GDM1 (cell line): ENCODE results near the gene RAPGEF3.
A peak's percentile ranks its signal among the peaks of the same experiment; 100 is the strongest.

Source experiments
- DNase-seq: peaks from one replicate; lab custom pipeline; 2025; lab: John Stamatoyannopoulos, UW

The RAPGEF3 gene

DNA sequence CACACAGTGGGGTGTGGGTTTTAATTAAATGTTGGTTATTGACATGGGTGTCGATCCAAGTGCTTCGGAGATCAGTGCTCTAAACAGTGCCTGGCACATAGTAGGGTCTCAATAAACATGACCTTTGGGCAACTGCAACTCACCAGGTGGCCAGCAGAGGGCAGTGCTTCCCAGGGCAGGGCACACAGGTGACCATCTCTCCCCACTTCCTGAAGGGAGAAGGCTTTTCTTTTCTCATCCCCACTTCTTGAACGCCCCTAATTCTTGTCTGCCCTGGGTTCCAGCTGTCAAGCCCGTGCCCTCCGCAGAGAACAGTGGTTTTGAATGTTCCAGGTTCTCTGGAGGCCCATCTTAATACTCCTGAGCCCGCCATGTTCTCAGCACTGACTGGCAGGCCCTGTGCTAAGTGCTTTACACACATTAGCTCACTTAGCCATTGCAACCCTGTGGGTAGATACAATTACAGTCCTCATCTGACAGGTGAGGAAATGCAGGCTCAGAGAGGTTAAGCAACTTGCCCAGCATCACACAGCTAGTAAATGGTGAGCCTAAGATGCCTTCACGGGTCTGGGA lies 16.3 kb downstream of the RAPGEF3 start:
- DNase-seq = peak; percentile 13

DNA sequence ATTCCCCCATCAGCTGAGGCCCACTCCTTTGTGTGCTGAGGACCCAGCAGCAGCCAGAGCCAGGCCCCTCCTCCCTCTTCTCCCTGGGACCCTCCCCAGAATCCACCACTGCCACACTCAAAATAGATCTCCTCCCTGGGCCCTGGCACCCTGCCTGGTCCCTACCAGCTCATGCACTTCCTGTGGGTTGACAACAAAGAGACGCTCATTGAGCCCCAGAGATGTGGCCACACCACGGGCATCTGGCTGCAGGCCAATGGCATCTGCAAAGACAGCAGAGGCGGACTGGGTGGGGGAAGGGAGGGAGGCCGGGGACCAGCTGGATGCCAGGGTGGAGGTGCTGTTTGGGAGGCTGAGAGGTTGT lies 17.4 kb downstream of the RAPGEF3 start:
- peak; percentile 82 for DNase-seq

DNA sequence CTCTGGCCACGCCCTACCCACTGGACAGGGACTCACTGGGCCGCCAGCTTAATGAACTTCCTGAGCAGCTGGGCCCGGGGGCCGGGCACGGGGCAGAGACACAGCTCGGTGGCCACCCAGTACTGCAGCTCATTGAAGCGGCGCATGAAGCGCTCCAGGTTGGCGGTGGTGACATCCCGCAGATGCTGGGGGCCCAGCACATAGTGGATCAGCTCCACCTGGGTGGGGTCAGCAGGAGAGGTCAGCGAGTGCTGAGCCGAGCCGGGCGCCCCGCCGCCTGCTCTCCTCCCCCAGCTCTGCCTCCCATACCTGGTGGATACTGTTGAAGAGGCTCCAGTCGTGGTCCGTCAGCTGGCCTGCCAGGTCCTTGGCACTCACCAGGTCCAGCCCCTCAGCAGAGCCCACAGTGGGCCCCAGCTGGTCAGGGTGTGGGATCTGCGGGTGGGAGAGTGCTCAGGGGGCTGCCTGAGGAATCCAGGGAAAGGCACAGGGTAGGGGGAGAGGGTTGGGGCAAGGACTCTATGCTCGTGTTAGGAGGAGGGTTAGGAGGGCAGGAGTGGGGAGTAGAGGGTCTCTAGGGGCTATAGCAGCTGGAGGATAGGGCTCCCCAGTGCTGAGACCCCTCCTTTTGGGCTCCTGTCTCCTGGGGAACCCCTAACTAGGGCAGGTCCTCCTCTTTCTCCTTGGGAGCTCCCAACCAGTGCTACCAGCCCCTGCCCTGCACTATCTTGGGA lies 17.9 kb downstream of the RAPGEF3 start:
- DNase-seq = no peak

DNA sequence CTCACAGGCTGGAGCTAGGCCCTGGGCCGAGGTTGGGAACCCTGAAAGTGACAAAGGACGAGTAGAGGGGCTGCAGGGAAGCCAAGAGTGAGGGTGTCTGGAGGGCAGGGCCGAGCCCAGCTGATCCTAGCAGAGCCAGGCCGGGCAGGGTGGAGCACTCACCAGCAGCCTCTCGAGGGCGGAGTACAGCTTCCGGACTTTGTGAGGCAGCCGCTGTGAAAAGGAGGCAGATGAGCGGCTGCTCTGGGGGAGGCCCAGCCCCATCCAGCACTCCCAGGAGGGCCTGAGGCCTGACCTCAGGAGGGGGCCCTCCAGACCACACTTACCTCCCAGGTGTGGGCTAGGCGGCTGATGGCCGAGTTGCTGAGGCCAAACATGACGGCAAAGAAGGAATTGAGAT lies 18.7 kb downstream of the RAPGEF3 start:
- no peak for DNase-seq

- DNase-seq = no peak
Observed at GRCh38 chr12:47739297-47739696, 19.4 kb downstream of the RAPGEF3 start.

- DNase-seq = no peak
Observed at GRCh38 chr12:47737936-47738594, 20.6 kb downstream of the RAPGEF3 start.

- no peak for DNase-seq
Observed at GRCh38 chr12:47736877-47737676, 21.6 kb downstream of the RAPGEF3 start.

- DNase-seq = no peak
Observed at GRCh38 chr12:47736216-47736615, 22.5 kb downstream of the RAPGEF3 start.

DNA sequence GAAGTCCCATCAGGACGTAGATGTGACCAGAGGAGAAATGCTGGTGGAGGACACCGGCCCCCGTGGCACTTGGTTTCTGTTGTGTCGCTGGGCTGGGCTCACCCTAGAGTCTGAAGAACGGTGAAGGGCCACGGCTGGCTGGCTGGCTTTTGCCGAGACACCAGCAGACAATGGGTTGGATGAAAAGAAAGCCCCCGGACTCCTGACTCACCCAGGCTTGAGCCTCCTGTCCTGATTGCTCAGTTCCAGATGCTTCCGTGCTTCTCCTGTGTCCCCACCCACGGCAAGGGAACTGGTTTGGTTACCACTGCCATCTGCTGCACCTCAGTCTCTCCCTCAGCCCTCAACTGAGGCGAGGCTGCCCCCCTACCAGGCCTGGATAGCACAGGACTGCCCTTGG lies 23.0 kb downstream of the RAPGEF3 start:
- no peak for DNase-seq

GRCh38 chr12:47734725-47735480 lies 23.8 kb downstream of the RAPGEF3 start:
- no peak for DNase-seq

- DNase-seq = no peak
Observed at GRCh38 chr12:47733142-47733541, 25.5 kb downstream of the RAPGEF3 start.

- DNase-seq = no peak
Observed at GRCh38 chr12:47732504-47732903, 26.2 kb downstream of the RAPGEF3 start.

GRCh38 chr12:47731723-47732122 lies 27.0 kb downstream of the RAPGEF3 start:
- no peak for DNase-seq

DNA sequence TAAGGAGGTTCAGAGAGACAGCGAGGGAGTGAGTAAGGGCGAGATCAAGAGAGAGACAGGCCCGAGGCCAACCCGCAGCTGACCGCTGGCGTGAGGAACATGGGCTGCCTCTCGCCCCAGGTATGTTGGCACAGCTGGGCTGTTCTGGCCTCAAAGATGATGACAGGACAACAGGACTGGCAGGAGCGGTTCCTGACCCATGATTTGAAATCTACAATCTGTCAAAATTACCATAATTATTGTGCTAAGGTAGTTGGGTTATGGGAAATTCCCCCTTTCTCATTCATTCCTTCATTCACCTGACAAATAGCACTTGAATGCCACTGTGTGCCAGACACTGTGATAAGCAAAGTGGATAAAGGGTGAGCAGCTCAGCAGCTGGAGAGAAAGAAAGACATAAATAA lies 28.3 kb downstream of the RAPGEF3 start:
- DNase-seq = no peak

DNA sequence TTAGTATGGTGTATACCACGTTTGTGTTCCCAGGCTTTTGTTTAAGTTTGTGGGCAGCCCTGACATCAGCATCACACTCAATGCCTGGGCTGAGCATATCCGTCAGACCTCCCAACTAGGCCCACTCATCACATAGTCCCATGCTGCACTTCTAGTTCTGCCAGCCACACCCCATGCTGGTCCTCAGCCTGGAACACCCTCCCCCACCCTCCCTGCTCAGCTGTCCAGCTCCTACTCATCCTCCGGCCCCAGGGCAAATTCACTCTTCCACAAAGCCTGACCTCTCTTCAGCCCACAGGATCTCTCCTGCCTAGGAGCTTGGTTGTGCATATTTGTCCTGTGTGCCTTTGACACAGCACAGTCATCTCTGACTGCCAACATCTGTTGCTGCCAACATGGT lies 29.4 kb downstream of the RAPGEF3 start:
- no peak for DNase-seq

GRCh38 chr12:47725893-47726292 lies 32.8 kb downstream of the RAPGEF3 start:
- no peak for DNase-seq

DNA sequence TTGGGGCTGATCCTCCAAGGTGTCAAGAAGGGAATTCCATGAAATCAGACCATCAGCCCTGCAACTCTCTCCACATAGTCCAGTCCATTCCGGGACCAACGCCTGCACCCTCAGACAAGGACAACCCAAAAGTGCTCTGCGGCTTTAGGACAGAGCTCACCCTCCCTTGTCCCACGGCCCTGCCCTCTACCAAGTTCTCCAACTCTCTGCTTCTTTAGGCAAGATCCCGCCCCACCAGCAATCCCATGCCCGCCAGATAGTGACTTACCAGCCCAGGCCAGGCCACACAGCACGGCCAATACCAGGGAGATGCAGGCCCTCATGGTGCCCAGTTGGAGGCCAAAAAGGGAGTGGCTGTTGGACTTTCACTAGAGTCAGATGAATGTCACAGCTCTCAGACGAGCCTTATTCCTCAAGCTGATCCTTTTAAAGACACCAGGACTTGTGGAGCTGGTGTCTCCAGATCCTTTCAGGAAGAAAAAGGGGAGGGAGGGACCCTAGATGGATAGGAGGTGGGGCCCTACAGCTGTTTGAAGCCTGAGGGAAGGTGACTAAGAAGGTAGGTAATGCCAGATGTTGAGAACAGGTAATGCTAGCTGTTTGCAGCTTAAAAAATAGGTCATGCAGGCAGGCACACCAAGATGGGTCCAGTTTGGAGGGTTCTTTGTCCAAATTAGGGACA lies 33.4 kb downstream of the RAPGEF3 start, which contains the start of gene ENDOU:
TSS of gene ENDOU (minus strand) at position 400 of the 682 bp plus-strand sequence. CDS start at position 323, 77 bp downstream.
- DNase-seq = no peak

- no peak for DNase-seq
Observed at GRCh38 chr12:47722941-47723631, 35.6 kb downstream of the RAPGEF3 start.

- no peak for DNase-seq
Observed at GRCh38 chr12:47722136-47722834, 36.4 kb downstream of the RAPGEF3 start.

DNA sequence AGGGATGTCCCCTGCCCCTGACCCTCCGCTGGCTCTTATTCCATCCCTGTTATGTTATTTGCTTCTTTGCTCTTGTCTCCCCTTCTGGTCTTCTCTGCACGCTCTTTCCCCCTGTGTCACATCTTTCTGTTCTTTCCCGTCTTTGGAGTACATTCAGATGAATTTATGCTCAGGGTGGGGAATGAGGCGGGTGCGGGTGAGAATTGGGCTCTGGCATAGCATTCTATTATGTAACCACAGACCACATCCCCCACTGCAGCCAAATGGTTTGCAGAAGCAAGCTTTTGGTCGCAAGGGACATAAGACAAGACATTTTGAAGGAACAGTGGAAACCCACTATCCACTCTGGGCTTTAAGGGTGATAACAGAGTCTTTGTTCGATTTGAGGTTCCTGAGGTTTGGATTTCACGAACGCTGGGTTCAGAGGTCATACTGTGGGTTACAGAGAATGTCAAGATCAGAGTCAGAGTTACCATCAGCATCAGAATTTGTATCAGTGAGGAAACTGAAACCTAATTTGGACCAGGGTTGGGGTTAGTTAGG lies 37.2 kb downstream of the RAPGEF3 start:
- DNase-seq = peak; percentile 44
